ENCODE measurements around the gene ZIC1.

ZIC1 gene

DNA sequence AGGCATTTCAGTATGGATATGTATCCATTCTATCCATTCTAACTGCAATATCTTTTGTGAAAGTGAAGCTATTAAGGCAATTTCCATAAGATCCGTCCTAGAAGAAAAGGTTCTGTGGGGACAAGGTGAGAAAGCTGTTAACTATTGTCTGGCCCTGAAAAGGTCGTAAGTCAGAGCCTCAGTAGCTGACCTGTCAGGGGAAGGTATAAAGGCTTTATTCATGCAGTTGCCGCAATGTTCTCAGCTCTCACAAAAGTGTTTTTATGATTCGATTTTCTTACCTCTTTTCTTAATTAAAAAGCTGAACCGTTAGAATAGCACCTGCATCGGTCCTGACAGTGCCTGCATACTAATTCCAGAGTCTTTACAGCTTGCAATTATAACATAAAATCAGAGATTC lies 27.6 kb upstream of the ZIC1 start:
- Histone ChIP-seq H3K27me3 (ENCODE audit: insufficient read depth, low read length) (peaks cover 100% of the 10 kb centered on the region), H3K27ac (ENCODE audit: low read length) (no peak overlapping the region), H3K9ac (ENCODE audit: low read depth, low read length) (no peak overlapping the region)

DNA sequence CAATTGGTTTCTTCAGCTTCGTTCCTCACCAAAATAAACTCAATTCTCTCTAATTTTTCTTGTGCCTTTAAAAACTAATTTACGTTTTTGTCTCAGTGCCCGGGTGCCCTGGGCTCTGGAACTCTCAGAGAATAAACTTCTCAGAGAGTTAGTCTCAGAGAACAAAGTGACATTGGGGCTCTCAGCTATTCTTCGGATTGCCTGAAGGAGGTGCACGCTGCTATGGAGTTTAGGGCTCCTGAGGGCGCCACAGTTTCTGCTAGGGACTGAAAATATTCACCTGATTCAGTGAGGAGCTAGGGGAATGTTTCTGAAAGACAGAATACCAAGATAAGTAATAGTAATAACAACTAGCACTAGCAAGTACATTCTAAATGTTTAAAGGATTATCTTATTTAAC lies 25.5 kb upstream of the ZIC1 start:
- Histone ChIP-seq H3K9me3 (ENCODE audit: insufficient read depth, low read depth, low read length) (no peaks in the 10 kb centered on the region), H3K27me3 (ENCODE audit: insufficient read depth, low read length) (peaks cover 100% of the 10 kb centered on the region), H3K4me1 (ENCODE audit: insufficient read depth, low read length) (peaks cover 49% of the 10 kb centered on the region; the same call in 1 of the 2 replicates), H3K27ac (ENCODE audit: low read length) (no peak overlapping the region), H3K4me3 (ENCODE audit: low read length) (no peak overlapping the region), H3K9ac (ENCODE audit: low read depth, low read length) (no peak overlapping the region), H3K36me3 (ENCODE audit: insufficient read depth, low read depth, low read length) (no peaks in the 10 kb centered on the region)

More for the DNA sequence above, 27.6 kb upstream of the ZIC1 start:
- H3K9me3 ChIP-seq (ENCODE audit: insufficient read depth, low read depth, low read length) = no peaks in the 10 kb centered on the region
- H3K4me1 ChIP-seq (ENCODE audit: insufficient read depth, low read length) = peaks cover 51% of the 10 kb centered on the region; the same call in 1 of the 2 replicates
- no peaks in the 10 kb centered on the region for H3K36me3 ChIP-seq (ENCODE audit: insufficient read depth, low read depth, low read length)
- no peak overlapping the region; the same call in 1 of the 2 replicates for H3K4me3 ChIP-seq (ENCODE audit: low read length)

DNA sequence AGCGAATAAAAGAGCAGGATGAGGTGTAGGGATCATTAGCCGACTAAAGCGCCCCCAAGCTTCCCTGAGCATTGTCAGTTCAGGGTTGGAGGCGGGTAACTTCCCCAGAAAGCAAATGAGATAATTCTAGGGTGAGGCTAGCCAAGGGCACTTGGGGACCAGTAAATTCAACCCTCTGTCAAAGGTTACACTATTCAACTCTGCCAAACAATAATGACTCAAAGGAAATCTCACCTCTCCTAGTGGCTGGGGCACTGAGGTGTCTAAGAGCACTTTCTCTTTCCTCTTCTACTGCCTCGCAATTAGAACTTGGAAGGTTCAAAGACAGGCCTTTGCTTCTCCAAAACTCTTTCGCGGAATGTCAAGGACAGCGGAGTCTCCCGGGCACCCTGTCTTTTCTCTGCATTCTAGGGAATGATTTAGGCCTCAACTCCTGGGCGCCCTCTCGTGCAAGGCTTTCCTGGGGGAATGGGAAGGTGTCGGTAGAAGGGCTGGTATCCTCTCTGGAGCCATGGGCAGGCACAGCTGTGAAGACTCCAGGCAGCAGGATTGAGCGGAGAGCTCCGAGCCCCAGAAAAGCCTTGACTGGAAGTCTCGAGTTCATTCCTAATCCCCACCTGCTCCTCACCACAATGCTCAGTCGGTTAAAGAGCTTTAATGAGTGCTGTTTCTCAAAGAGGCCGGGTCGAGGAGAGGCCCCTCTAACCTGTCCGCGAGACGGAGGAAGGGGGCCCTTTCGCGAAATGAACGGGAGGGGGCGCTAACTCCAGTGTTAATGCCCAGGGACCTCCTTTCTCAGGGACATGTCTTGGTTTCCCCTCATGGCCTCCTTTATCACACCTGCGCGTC lies 24.7 kb upstream of the ZIC1 start:
- Histone ChIP-seq H3K9ac (ENCODE audit: low read depth, low read length) (no peak overlapping the region), H3K9me3 (ENCODE audit: insufficient read depth, low read depth, low read length) (no peaks in the 10 kb centered on the region), H3K27me3 (ENCODE audit: insufficient read depth, low read length) (peaks cover 100% of the 10 kb centered on the region), H3K4me1 (ENCODE audit: insufficient read depth, low read length) (peaks cover 40% of the 10 kb centered on the region; the same call in 1 of the 2 replicates), H3K27ac (ENCODE audit: low read length) (no peak overlapping the region), H3K4me3 (ENCODE audit: low read length) (peak overlapping the region; percentile 48; the same call in 1 of the 2 replicates), H3K36me3 (ENCODE audit: insufficient read depth, low read depth, low read length) (no peaks in the 10 kb centered on the region)

DNA sequence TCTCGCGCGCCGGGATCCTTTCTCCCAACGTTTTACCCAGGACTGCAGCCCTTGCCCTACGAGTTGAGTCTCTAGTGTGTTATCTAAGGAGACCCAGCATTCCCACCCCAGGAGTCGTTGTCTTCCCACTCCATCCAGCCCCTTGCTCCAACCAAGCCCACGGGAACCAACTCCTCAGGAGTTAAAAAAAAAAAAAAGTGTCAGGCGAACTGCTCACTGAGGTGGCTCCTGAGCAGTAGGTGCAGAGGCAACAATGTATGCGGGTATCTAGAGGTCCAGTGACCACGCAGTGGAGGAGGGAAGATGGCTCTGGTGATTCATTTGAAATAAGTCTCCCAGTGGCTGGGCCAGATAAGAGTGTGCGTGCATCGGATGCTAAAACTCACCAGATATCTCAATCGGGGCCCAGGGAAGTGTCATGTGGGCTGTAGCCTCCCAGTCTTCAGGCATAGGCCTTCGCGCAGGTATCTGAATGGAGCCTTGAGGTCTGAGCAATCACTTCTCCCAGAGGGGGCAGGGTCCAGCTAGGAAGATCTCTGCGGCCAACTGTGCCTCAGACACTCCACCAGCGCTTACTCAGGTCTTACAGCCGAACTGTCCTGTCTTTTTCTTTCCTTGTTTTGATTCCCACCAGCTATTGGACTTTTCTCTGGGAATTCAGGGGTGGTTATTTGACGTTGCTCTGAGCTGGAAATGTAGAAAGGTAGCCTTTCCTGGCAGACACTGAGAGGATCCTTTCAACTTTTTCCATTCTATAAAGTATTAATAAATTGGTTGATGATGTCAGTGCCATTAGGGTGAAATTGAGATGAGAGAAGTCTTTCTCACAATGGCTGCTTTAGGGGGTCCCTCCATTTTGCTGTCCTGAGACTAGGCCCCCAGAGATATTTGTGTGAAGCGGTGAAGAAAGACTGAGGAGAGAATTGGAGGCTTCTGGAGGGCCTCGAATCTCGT lies 23.8 kb upstream of the ZIC1 start:
- H3K9me3 ChIP-seq (ENCODE audit: insufficient read depth, low read depth, low read length) = no peaks in the 10 kb centered on the region
- no peak overlapping the region for H3K27ac ChIP-seq (ENCODE audit: low read length)
- peaks cover 100% of the 10 kb centered on the region for H3K27me3 ChIP-seq (ENCODE audit: insufficient read depth, low read length)
- H3K4me1 ChIP-seq (ENCODE audit: insufficient read depth, low read length) = peaks cover 36% of the 10 kb centered on the region; the same call in 1 of the 2 replicates
- H3K4me3 ChIP-seq (ENCODE audit: low read length) = no peak overlapping the region; the same call in 1 of the 2 replicates
- no peaks in the 10 kb centered on the region for H3K36me3 ChIP-seq (ENCODE audit: insufficient read depth, low read depth, low read length)
- H3K9ac ChIP-seq (ENCODE audit: low read depth, low read length) = no peak overlapping the region

GRCh38 chr3:147387291-147387884 lies 21.8 kb upstream of the ZIC1 start:
- H3K9me3 ChIP-seq (ENCODE audit: insufficient read depth, low read depth, low read length) = no peaks in the 10 kb centered on the region
- H3K27ac ChIP-seq (ENCODE audit: low read length) = no peak overlapping the region
- peaks cover 21% of the 10 kb centered on the region; the same call in 1 of the 2 replicates for H3K4me1 ChIP-seq (ENCODE audit: insufficient read depth, low read length)
- no peak overlapping the region for H3K9ac ChIP-seq (ENCODE audit: low read depth, low read length)
- H3K36me3 ChIP-seq (ENCODE audit: insufficient read depth, low read depth, low read length) = no peaks in the 10 kb centered on the region
- peaks cover 100% of the 10 kb centered on the region for H3K27me3 ChIP-seq (ENCODE audit: insufficient read depth, low read length)
- no peak overlapping the region for H3K4me3 ChIP-seq (ENCODE audit: low read length)

- H3K36me3 ChIP-seq (ENCODE audit: insufficient read depth, low read depth, low read length) = no peaks in the 10 kb centered on the region
- H3K4me1 ChIP-seq (ENCODE audit: insufficient read depth, low read length) = peaks cover 19% of the 10 kb centered on the region; the same call in 1 of the 2 replicates
- H3K4me3 ChIP-seq (ENCODE audit: low read length) = no peak overlapping the region; the same call in 1 of the 2 replicates
- no peaks in the 10 kb centered on the region for H3K9me3 ChIP-seq (ENCODE audit: insufficient read depth, low read depth, low read length)
- H3K9ac ChIP-seq (ENCODE audit: low read depth, low read length) = no peak overlapping the region
- H3K27me3 ChIP-seq (ENCODE audit: insufficient read depth, low read length) = peaks cover 100% of the 10 kb centered on the region
- no peak overlapping the region for H3K27ac ChIP-seq (ENCODE audit: low read length)
Measured at GRCh38 chr3:147387885-147388699, 21.1 kb upstream of the ZIC1 start.

- H3K4me1 ChIP-seq (ENCODE audit: insufficient read depth, low read length) = peaks cover 19% of the 10 kb centered on the region; the same call in 1 of the 2 replicates
- H3K27me3 ChIP-seq (ENCODE audit: insufficient read depth, low read length) = peaks cover 100% of the 10 kb centered on the region
- no peak overlapping the region for H3K9ac ChIP-seq (ENCODE audit: low read depth, low read length)
- no peak overlapping the region for H3K27ac ChIP-seq (ENCODE audit: low read length)
- no peaks in the 10 kb centered on the region for H3K36me3 ChIP-seq (ENCODE audit: insufficient read depth, low read depth, low read length)
- H3K9me3 ChIP-seq (ENCODE audit: insufficient read depth, low read depth, low read length) = no peaks in the 10 kb centered on the region
- no peak overlapping the region; the same call in 1 of the 2 replicates for H3K4me3 ChIP-seq (ENCODE audit: low read length)
Measured at GRCh38 chr3:147388700-147389580, 20.2 kb upstream of the ZIC1 start.

GRCh38 chr3:147389717-147390116 lies 19.4 kb upstream of the ZIC1 start:
- H3K4me1 ChIP-seq (ENCODE audit: insufficient read depth, low read length) = peaks cover 21% of the 10 kb centered on the region; the same call in 1 of the 2 replicates
- peaks cover 100% of the 10 kb centered on the region for H3K27me3 ChIP-seq (ENCODE audit: insufficient read depth, low read length)
- H3K36me3 ChIP-seq (ENCODE audit: insufficient read depth, low read depth, low read length) = no peaks in the 10 kb centered on the region
- H3K27ac ChIP-seq (ENCODE audit: low read length) = no peak overlapping the region
- no peaks in the 10 kb centered on the region for H3K9me3 ChIP-seq (ENCODE audit: insufficient read depth, low read depth, low read length)
- no peak overlapping the region for H3K9ac ChIP-seq (ENCODE audit: low read depth, low read length)
- no peak overlapping the region; the same call in 1 of the 2 replicates for H3K4me3 ChIP-seq (ENCODE audit: low read length)

DNA sequence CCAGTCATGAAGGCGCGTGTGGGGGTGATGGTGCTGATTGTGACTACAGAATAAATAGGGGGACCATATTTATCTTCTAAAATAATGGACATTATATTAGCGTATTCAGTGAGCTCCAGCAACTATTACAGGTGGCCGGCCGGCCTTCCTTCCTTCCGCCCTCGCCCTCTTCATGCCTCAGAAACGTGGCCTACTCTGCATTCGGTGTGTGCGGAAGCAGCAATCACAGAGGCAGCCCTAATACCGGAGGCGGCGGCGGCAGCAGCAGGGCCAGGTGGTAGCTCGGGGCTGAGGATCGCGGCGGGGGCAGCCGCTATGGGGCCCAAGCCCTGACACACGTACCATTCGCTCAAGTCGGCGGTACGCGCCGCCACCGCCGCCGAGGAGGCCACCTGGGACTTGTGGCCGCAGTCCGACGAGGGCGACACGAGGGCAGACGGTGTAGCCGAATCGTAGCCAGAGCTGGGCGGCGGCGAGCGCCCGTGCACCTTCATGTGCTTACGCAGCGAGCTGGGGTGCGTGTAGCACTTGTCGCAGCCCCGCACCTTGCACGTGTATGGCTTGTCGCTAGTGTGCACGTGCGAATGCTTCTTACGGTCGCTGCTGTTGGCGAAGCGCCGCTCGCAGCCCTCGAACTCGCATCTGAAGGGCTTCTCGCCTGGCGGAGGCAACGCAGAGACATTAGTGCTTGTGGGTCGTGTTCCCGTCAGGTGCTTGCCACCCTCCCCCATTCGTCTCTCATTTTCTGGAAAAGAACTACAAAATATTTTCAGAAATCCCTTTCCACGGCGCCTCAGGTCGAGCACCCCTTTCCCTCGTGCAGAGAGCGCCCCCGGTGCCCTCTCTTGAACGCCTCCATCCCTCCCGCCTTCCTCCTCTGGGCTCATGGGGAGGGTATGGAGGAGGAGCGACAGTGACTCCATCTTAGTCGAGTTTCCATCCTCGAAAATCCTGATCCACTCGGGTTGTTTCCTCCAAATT lies 18.3 kb upstream of the ZIC1 start:
- Histone ChIP-seq H3K27me3 (ENCODE audit: insufficient read depth, low read length) (peaks cover 100% of the 10 kb centered on the region), H3K36me3 (ENCODE audit: insufficient read depth, low read depth, low read length) (no peaks in the 10 kb centered on the region), H3K27ac (ENCODE audit: low read length) (no peak overlapping the region), H3K4me3 (ENCODE audit: low read length) (peak overlapping the region; percentile 32; the same call in 1 of the 2 replicates), H3K9ac (ENCODE audit: low read depth, low read length) (no peak overlapping the region), H3K9me3 (ENCODE audit: insufficient read depth, low read depth, low read length) (no peaks in the 10 kb centered on the region; the same call in 1 of the 2 replicates), H3K4me1 (ENCODE audit: insufficient read depth, low read length) (peaks cover 16% of the 10 kb centered on the region; the same call in 1 of the 2 replicates)
